WTC11 (cell line): ENCODE measurements around the gene INPP5A. TPM values are rescaled to one million over a fixed set of nuclear protein-coding genes. Genes with fewer than 3 reads are reported as not detected.

Experiments used
- ATAC-seq: fragments of 200-7000 bp; cut with Tn5 transposase; 2 replicates; pipeline ENCODE4 v1.10.0; 2021; ENCODE audit warnings: mild to moderate bottlenecking, moderate library complexity
- CTCF ChIA-PET: fragments of 300-600 bp; sonication (Branson Sonifier 250); formaldehyde crosslinking; loops from one replicate; lab custom pipeline; 2021; ENCODE audit warnings: antibody characterized with exemption; lab: Charles Lee
- POLR2A ChIA-PET: fragments of 350-600 bp; sonication (Branson Sonifier 250); formaldehyde crosslinking; loops from one replicate; lab custom pipeline; 2021; ENCODE audit warnings: antibody characterized with exemption; lab: Charles Lee
- DNase-seq: peaks from one replicate; pipeline ENCODE4 v3.0.0; 2021; ENCODE audit warnings: low spot score
- H3K27ac Mint-ChIP-seq: 2 replicates; pipeline ENCODE4 v1.8.0; 2021; ENCODE audit warnings: mixed read lengths
- H3K27me3 Mint-ChIP-seq: 2 replicates; pipeline ENCODE4 v1.8.0; 2021; ENCODE audit warnings: low read depth, mild to moderate bottlenecking, moderate library complexity, mixed read lengths
- H3K36me3 Mint-ChIP-seq: 2 replicates; pipeline ENCODE4 v1.8.0; 2021; ENCODE audit warnings: mixed read lengths
- H3K4me1 Mint-ChIP-seq: 2 replicates; pipeline ENCODE4 v1.8.0; 2022; ENCODE audit warnings: mixed read lengths
- H3K4me3 Mint-ChIP-seq: 2 replicates; pipeline ENCODE4 v1.8.0; 2021; ENCODE audit warnings: mild to moderate bottlenecking, moderate library complexity, mixed read lengths
- H3K9me3 Mint-ChIP-seq: 2 replicates; pipeline ENCODE4 v1.8.0; 2021; ENCODE audit warnings: mixed read lengths
- ELF4 ChIP-seq: sonication (generic); formaldehyde crosslinking; IDR thresholded peaks from 2 replicates; pipeline ENCODE4 v1.8.1; 2022; ENCODE audit warnings: low read depth, mild to moderate bottlenecking, moderate library complexity, missing genetic modification reagents
- EMX1 ChIP-seq: fragments of 250-450 bp; sonication (Bioruptor Pico); IDR thresholded peaks from 2 replicates; pipeline ENCODE4 v1.8.0; 2021; ENCODE audit warnings: mild to moderate bottlenecking
- FOXJ3 ChIP-seq: sonication (generic); formaldehyde crosslinking; IDR thresholded peaks from 2 replicates; pipeline ENCODE4 v1.9.0; 2021; ENCODE audit warnings: missing genetic modification reagents, mild to moderate bottlenecking, borderline replicate concordance
- GABPB1 ChIP-seq: sonication (generic); formaldehyde crosslinking; IDR thresholded peaks from 2 replicates; pipeline ENCODE4 v1.8.1; 2023; ENCODE audit warnings: mild to moderate bottlenecking, missing genetic modification reagents
- GRHL2 ChIP-seq: fragments of 250-450 bp; sonication (Bioruptor Pico); IDR thresholded peaks from 2 replicates; pipeline ENCODE4 v1.8.0; 2022; ENCODE audit warnings: mild to moderate bottlenecking, moderate library complexity; ENCODE audit not compliant: insufficient replicate concordance, severe bottlenecking
- JUN ChIP-seq: sonication (generic); formaldehyde crosslinking; IDR thresholded peaks from 2 replicates; pipeline ENCODE4 v1.8.0; 2023; ENCODE audit warnings: mild to moderate bottlenecking, missing genetic modification reagents
- MYBL2 ChIP-seq: sonication (generic); formaldehyde crosslinking; IDR thresholded peaks from 2 replicates; pipeline ENCODE4 v1.8.1; 2023; ENCODE audit warnings: mild to moderate bottlenecking, moderate library complexity, missing genetic modification reagents
- NFATC4 ChIP-seq: fragments of 250-450 bp; sonication (Bioruptor Pico); IDR thresholded peaks from 2 replicates; pipeline ENCODE4 v1.9.0; 2021; ENCODE audit warnings: mild to moderate bottlenecking
- RORB ChIP-seq: fragments of 250-450 bp; sonication (Bioruptor Pico); IDR thresholded peaks from 2 replicates; pipeline ENCODE4 v1.9.0; 2021; ENCODE audit warnings: mild to moderate bottlenecking
- ZNF219 ChIP-seq: sonication (generic); formaldehyde crosslinking; IDR thresholded peaks from 2 replicates; pipeline ENCODE4 v1.8.0; 2023; ENCODE audit warnings: missing genetic modification reagents, mild to moderate bottlenecking, borderline replicate concordance
- total RNA-seq: library from RNA; stranded (reverse); gene quantifications from 3 replicates; pipeline ENCODE4 v1.2.3, GENCODE V29; 2021
- TF ChIP-seq, protein P1 (sequence below): sonication (generic); formaldehyde crosslinking; IDR thresholded peaks from 2 replicates; pipeline ENCODE4 v1.8.1; 2023; ENCODE audit warnings: mild to moderate bottlenecking, missing genetic modification reagents
- TF ChIP-seq, protein P2 (sequence below): fragments of 250-450 bp; sonication (Bioruptor Pico); IDR thresholded peaks from 2 replicates; pipeline ENCODE4 v1.9.0; 2021; ENCODE audit warnings: mild to moderate bottlenecking, borderline replicate concordance
- TF ChIP-seq, protein P3 (sequence below): fragments of 250-450 bp; sonication (Bioruptor Pico); IDR thresholded peaks from 2 replicates; pipeline ENCODE4 v1.9.0; 2021; ENCODE audit warnings: moderate library complexity, mild to moderate bottlenecking, inconsistent platforms, borderline replicate concordance
- TF ChIP-seq, protein P4 (sequence below): sonication (generic); formaldehyde crosslinking; IDR thresholded peaks from 2 replicates; pipeline ENCODE4 v1.8.0; 2022; ENCODE audit warnings: missing genetic modification reagents
- TF ChIP-seq, protein P5 (sequence below): sonication (generic); formaldehyde crosslinking; IDR thresholded peaks from 2 replicates; pipeline ENCODE4 v1.8.0; 2022; ENCODE audit warnings: mild to moderate bottlenecking, missing genetic modification reagents
- TF ChIP-seq, protein P6 (sequence below): fragments of 250-450 bp; sonication (Bioruptor Pico); conservative IDR thresholded peaks from 2 replicates; pipeline ENCODE4 v1.9.0; 2021; ENCODE audit warnings: mild to moderate bottlenecking
- TF ChIP-seq, protein P7 (sequence below): sonication (generic); formaldehyde crosslinking; conservative IDR thresholded peaks from 2 replicates; pipeline ENCODE4 v1.8.1; 2023; ENCODE audit warnings: mild to moderate bottlenecking, low read depth, missing genetic modification reagents, moderate library complexity
- TF ChIP-seq, protein P8 (sequence below): sonication (generic); formaldehyde crosslinking; IDR thresholded peaks from 2 replicates; pipeline ENCODE4 v1.8.1; 2022; ENCODE audit warnings: low read depth, missing genetic modification reagents, borderline replicate concordance

The INPP5A gene
- total RNA-seq, 1 experiment from 2014 or later: 22.1 TPM

DNA sequence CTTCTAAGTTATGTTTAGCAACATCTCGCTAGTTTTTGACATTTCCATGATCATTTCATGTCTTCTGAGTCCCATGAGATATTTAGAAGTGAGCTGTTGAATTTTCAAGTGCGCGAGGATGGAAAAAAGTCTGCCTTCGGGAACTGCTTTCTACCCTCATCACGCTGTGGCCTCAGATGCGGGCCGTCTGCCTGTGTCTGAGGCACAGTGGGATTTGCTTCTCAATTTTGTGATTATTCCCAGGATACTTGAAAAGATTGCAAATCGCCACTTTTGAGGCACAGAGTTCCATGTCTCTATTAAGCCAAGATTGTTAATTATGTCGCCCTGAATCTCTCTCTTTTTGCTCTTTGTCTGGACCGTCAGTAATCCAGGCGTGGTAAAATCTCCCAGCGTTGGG lies 279.1 kb downstream of the INPP5A start:
- Mint-ChIP-seq H3K27ac (no peak overlapping the region), H3K9me3 (peaks cover 16% of the 10 kb centered on the region), H3K4me1 (no peaks in the 10 kb centered on the region), H3K36me3 (peaks cover 7% of the 10 kb centered on the region), H3K4me3 (no peak overlapping the region), H3K27me3 (peaks cover 6% of the 10 kb centered on the region)
- no peak for DNase-seq
- ChIA-PET CTCF (no interaction called here), POLR2A (no interaction called here)
- no peak for ATAC-seq
- TF ChIP-seq, protein P1, sequence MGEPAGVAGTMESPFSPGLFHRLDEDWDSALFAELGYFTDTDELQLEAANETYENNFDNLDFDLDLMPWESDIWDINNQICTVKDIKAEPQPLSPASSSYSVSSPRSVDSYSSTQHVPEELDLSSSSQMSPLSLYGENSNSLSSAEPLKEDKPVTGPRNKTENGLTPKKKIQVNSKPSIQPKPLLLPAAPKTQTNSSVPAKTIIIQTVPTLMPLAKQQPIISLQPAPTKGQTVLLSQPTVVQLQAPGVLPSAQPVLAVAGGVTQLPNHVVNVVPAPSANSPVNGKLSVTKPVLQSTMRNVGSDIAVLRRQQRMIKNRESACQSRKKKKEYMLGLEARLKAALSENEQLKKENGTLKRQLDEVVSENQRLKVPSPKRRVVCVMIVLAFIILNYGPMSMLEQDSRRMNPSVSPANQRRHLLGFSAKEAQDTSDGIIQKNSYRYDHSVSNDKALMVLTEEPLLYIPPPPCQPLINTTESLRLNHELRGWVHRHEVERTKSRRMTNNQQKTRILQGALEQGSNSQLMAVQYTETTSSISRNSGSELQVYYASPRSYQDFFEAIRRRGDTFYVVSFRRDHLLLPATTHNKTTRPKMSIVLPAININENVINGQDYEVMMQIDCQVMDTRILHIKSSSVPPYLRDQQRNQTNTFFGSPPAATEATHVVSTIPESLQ (CRISPR knock-in tag): no peak
- TF ChIP-seq NFATC4 (CRISPR knock-in tag) (no peak), GRHL2 (CRISPR knock-in tag) (no peak), MYBL2 (CRISPR knock-in tag) (no peak), JUN (CRISPR knock-in tag) (no peak), ELF4 (CRISPR knock-in tag) (no peak), RORB (CRISPR knock-in tag) (no peak), ZNF219 (CRISPR knock-in tag) (no peak), EMX1 (no peak), FOXJ3 (CRISPR knock-in tag) (no peak), GABPB1 (CRISPR knock-in tag) (no peak)
- TF ChIP-seq, protein P2, sequence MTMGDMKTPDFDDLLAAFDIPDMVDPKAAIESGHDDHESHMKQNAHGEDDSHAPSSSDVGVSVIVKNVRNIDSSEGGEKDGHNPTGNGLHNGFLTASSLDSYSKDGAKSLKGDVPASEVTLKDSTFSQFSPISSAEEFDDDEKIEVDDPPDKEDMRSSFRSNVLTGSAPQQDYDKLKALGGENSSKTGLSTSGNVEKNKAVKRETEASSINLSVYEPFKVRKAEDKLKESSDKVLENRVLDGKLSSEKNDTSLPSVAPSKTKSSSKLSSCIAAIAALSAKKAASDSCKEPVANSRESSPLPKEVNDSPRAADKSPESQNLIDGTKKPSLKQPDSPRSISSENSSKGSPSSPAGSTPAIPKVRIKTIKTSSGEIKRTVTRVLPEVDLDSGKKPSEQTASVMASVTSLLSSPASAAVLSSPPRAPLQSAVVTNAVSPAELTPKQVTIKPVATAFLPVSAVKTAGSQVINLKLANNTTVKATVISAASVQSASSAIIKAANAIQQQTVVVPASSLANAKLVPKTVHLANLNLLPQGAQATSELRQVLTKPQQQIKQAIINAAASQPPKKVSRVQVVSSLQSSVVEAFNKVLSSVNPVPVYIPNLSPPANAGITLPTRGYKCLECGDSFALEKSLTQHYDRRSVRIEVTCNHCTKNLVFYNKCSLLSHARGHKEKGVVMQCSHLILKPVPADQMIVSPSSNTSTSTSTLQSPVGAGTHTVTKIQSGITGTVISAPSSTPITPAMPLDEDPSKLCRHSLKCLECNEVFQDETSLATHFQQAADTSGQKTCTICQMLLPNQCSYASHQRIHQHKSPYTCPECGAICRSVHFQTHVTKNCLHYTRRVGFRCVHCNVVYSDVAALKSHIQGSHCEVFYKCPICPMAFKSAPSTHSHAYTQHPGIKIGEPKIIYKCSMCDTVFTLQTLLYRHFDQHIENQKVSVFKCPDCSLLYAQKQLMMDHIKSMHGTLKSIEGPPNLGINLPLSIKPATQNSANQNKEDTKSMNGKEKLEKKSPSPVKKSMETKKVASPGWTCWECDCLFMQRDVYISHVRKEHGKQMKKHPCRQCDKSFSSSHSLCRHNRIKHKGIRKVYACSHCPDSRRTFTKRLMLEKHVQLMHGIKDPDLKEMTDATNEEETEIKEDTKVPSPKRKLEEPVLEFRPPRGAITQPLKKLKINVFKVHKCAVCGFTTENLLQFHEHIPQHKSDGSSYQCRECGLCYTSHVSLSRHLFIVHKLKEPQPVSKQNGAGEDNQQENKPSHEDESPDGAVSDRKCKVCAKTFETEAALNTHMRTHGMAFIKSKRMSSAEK (CRISPR knock-in tag): no peak
- TF ChIP-seq, protein P3, sequence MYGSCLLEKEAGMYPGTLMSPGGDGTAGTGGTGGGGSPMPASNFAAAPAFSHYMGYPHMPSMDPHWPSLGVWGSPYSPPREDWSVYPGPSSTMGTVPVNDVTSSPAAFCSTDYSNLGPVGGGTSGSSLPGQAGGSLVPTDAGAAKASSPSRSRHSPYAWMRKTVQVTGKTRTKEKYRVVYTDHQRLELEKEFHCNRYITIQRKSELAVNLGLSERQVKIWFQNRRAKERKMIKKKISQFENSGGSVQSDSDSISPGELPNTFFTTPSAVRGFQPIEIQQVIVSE (CRISPR knock-in tag): no peak
- TF ChIP-seq, protein P4, sequence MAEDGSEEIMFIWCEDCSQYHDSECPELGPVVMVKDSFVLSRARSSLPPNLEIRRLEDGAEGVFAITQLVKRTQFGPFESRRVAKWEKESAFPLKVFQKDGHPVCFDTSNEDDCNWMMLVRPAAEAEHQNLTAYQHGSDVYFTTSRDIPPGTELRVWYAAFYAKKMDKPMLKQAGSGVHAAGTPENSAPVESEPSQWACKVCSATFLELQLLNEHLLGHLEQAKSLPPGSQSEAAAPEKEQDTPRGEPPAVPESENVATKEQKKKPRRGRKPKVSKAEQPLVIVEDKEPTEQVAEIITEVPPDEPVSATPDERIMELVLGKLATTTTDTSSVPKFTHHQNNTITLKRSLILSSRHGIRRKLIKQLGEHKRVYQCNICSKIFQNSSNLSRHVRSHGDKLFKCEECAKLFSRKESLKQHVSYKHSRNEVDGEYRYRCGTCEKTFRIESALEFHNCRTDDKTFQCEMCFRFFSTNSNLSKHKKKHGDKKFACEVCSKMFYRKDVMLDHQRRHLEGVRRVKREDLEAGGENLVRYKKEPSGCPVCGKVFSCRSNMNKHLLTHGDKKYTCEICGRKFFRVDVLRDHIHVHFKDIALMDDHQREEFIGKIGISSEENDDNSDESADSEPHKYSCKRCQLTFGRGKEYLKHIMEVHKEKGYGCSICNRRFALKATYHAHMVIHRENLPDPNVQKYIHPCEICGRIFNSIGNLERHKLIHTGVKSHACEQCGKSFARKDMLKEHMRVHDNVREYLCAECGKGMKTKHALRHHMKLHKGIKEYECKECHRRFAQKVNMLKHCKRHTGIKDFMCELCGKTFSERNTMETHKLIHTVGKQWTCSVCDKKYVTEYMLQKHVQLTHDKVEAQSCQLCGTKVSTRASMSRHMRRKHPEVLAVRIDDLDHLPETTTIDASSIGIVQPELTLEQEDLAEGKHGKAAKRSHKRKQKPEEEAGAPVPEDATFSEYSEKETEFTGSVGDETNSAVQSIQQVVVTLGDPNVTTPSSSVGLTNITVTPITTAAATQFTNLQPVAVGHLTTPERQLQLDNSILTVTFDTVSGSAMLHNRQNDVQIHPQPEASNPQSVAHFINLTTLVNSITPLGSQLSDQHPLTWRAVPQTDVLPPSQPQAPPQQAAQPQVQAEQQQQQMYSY (CRISPR knock-in tag): no peak
- TF ChIP-seq, protein P5, sequence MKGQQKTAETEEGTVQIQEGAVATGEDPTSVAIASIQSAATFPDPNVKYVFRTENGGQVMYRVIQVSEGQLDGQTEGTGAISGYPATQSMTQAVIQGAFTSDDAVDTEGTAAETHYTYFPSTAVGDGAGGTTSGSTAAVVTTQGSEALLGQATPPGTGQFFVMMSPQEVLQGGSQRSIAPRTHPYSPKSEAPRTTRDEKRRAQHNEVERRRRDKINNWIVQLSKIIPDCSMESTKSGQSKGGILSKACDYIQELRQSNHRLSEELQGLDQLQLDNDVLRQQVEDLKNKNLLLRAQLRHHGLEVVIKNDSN (CRISPR knock-in tag): no peak
- TF ChIP-seq, protein P6, sequence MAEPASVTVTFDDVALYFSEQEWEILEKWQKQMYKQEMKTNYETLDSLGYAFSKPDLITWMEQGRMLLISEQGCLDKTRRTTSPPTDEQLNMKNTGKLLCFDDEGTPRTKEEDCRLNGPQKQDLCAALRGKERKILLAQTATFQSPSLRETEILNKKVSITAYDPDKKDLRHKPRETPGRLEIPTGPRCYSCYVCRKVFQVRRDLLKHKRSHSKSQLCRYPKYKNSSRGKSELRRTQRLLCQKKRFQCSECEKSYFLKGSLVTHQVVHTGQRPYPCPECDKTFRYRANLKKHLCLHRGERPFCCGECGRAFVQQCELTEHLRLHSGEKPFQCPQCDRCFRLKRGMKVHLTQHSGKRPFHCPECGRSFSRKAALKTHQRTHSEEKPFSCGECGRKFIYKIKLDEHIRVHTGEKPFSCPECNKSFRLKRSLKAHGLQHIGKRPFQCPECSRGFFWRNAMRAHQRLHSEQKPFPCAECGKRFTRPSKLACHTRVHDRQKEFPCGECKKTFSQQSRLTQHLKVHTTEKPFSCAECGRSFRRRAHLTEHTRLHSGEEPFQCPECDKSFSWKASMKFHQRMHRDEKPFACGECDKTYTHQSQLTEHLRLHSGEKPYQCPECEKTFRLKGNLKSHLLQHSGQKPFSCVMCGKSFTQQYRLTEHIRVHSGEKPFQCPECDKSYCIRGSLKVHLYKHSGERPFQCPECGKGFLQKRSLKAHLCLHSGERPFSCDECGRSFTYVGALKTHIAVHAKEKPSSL: no peak
- TF ChIP-seq, protein P7, sequence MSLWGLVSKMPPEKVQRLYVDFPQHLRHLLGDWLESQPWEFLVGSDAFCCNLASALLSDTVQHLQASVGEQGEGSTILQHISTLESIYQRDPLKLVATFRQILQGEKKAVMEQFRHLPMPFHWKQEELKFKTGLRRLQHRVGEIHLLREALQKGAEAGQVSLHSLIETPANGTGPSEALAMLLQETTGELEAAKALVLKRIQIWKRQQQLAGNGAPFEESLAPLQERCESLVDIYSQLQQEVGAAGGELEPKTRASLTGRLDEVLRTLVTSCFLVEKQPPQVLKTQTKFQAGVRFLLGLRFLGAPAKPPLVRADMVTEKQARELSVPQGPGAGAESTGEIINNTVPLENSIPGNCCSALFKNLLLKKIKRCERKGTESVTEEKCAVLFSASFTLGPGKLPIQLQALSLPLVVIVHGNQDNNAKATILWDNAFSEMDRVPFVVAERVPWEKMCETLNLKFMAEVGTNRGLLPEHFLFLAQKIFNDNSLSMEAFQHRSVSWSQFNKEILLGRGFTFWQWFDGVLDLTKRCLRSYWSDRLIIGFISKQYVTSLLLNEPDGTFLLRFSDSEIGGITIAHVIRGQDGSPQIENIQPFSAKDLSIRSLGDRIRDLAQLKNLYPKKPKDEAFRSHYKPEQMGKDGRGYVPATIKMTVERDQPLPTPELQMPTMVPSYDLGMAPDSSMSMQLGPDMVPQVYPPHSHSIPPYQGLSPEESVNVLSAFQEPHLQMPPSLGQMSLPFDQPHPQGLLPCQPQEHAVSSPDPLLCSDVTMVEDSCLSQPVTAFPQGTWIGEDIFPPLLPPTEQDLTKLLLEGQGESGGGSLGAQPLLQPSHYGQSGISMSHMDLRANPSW (CRISPR knock-in tag): no peak
- TF ChIP-seq, protein P8, sequence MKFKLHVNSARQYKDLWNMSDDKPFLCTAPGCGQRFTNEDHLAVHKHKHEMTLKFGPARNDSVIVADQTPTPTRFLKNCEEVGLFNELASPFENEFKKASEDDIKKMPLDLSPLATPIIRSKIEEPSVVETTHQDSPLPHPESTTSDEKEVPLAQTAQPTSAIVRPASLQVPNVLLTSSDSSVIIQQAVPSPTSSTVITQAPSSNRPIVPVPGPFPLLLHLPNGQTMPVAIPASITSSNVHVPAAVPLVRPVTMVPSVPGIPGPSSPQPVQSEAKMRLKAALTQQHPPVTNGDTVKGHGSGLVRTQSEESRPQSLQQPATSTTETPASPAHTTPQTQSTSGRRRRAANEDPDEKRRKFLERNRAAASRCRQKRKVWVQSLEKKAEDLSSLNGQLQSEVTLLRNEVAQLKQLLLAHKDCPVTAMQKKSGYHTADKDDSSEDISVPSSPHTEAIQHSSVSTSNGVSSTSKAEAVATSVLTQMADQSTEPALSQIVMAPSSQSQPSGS (CRISPR knock-in tag): no peak
